ENCODE measurements around the gene EPAS1.

Gene EPAS1

DNA sequence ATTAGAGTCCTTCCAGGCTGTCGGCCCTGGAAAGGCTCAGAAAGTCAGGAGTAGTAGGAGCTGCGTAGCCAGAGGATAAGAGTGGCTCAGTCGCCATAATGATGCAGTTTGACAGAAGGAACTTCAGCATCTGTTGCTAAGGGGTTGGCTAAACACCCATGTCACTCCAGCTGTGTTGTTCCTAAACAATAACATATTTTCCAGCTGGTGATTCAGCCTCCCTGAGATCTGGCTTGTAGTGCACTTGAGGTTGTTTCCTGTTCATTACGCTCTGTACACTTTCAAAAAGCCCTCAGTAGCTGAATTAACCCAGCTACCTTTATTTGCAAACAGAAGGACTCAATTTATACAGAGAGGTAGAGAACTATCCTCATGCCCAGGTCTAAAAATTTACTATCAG, 39.7 kb upstream of the EPAS1 start:
- peak; percentile 91 for DNase-seq (ENCODE audit: low read depth)
- no peak overlapping the region for H3K4me3 ChIP-seq (replicated peaks; ENCODE audit: low read depth, low read length)
- TF ChIP-seq, protein P1, sequence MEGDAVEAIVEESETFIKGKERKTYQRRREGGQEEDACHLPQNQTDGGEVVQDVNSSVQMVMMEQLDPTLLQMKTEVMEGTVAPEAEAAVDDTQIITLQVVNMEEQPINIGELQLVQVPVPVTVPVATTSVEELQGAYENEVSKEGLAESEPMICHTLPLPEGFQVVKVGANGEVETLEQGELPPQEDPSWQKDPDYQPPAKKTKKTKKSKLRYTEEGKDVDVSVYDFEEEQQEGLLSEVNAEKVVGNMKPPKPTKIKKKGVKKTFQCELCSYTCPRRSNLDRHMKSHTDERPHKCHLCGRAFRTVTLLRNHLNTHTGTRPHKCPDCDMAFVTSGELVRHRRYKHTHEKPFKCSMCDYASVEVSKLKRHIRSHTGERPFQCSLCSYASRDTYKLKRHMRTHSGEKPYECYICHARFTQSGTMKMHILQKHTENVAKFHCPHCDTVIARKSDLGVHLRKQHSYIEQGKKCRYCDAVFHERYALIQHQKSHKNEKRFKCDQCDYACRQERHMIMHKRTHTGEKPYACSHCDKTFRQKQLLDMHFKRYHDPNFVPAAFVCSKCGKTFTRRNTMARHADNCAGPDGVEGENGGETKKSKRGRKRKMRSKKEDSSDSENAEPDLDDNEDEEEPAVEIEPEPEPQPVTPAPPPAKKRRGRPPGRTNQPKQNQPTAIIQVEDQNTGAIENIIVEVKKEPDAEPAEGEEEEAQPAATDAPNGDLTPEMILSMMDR (IDR thresholded peaks at IDR 0.05; ENCODE audit: low read length, missing control alignments), result no peak

DNA sequence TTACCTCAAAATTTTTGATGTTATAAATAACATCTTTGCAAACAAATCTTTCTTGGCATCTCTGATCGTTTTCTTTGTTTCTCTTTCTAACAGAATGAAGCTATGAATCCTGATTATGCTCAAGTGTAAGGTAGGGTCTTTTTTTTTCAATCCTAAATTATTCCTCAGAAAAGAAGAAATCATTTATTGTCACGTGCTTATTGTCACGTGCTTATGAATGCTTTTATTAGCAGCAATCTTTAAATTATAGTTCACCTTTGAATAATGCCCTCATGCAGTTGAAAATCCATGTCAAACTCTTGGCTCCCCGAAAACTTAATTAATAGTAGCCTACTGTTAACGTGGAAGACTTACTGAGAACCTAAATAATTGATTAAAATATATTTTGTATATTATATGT, 39.2 kb upstream of the EPAS1 start:
- TF ChIP-seq, protein P1 (IDR thresholded peaks at IDR 0.05; ENCODE audit: low read length, missing control alignments), result no peak
- no peak overlapping the region for H3K4me3 ChIP-seq (replicated peaks; ENCODE audit: low read depth, low read length)
- DNase-seq (ENCODE audit: low read depth), result no peak

- TF ChIP-seq, protein P1 (IDR thresholded peaks at IDR 0.05; ENCODE audit: low read length, missing control alignments), result no peak
- DNase-seq (ENCODE audit: low read depth), result peak; percentile 52
- H3K4me3 ChIP-seq (replicated peaks; ENCODE audit: low read depth, low read length), result no peak overlapping the region
Measured at GRCh38 chr2:46258937-46259776, 38.0 kb upstream of the EPAS1 start.

- no peak for DNase-seq (ENCODE audit: low read depth)
- H3K4me3 ChIP-seq (replicated peaks; ENCODE audit: low read depth, low read length), result no peak overlapping the region
- TF ChIP-seq, protein P1 (IDR thresholded peaks at IDR 0.05; ENCODE audit: low read length, missing control alignments), result no peak
Measured at GRCh38 chr2:46259777-46260168, 37.4 kb upstream of the EPAS1 start.

- DNase-seq (ENCODE audit: low read depth), result no peak
- no peak overlapping the region for H3K4me3 ChIP-seq (replicated peaks; ENCODE audit: low read depth, low read length)
- TF ChIP-seq, protein P1 (IDR thresholded peaks at IDR 0.05; ENCODE audit: low read length, missing control alignments), result no peak
Measured at GRCh38 chr2:46260305-46260704, 36.9 kb upstream of the EPAS1 start.

DNA sequence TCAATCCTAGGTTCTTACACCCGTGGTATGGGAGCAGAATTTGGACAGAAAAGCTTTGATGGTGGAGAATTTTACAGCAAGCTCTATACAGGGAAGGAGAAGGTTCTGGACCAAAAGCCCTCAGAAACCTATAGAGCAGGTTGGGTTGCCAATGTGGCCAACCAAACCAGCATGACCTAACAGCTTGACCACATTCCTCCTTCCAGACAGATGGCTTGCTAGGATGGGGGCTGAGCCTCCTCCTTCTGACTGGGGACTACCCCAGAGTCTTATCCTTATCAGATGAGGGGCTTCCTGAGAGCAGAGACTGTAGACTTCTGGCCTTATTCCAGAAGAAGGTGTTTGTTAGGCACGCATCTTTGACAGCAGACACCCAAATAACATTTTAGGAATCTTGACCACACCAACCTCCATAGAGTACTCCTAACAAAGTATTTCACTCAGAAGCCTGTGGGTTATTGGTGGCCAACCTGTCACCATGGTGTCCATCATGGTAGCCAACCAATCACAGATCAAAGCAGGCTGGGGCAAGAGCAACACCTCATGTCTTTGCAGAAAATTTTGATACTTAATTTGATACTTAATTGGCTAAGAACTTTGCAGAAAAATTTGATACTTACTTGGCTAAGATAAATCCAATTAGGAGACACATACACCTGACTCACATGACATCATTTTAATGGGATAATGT, 34.8 kb upstream of the EPAS1 start:
- TF ChIP-seq, protein P1 (IDR thresholded peaks at IDR 0.05; ENCODE audit: low read length, missing control alignments), result no peak
- H3K4me3 ChIP-seq (replicated peaks; ENCODE audit: low read depth, low read length), result no peak overlapping the region
- no peak for DNase-seq (ENCODE audit: low read depth)
